ENCODE measurements around the gene NR5A2. TPM values are rescaled to one million over a fixed set of nuclear protein-coding genes. Genes with fewer than 3 reads are reported as not detected.

NR5A2 gene
- total RNA-seq, 1 donor from 2014 or later: not detected

DNA sequence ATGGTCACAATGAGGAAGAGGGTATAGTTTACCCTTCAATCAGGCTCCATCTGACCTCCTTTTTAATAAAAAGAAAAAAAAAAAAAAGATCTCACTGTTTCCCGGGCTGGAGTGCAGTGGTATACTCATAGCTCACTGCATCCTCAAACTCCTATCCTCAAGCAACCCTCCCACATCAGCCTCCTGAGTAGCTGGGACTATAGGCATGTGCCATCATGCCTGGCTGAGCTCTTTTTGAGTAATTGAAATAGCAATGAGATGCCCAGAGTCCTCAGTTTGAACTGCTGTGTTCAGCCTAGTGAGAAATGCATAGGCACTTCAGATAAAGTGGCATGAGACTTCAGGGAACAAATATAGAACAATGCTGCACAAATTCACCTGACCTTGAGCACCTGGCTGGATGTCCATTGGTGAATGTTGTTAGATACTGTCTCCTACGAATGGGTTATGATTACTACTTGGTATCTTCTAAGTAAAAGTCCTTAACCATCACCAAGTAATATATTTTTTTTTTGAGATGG lies 67.6 kb downstream of the NR5A2 start:
- no peaks in the 10 kb centered on the region for H3K4me1 Mint-ChIP-seq
- no peaks in the 10 kb centered on the region for H3K79me2 ChIP-seq (ENCODE audit: low read depth)
- TF ChIP-seq EZH2phosphoT487 (IDR thresholded peaks at IDR 0.05) (no peak), EZH2 (IDR thresholded peaks at IDR 0.05) (no peak)
- TF ChIP-seq, protein P1, sequence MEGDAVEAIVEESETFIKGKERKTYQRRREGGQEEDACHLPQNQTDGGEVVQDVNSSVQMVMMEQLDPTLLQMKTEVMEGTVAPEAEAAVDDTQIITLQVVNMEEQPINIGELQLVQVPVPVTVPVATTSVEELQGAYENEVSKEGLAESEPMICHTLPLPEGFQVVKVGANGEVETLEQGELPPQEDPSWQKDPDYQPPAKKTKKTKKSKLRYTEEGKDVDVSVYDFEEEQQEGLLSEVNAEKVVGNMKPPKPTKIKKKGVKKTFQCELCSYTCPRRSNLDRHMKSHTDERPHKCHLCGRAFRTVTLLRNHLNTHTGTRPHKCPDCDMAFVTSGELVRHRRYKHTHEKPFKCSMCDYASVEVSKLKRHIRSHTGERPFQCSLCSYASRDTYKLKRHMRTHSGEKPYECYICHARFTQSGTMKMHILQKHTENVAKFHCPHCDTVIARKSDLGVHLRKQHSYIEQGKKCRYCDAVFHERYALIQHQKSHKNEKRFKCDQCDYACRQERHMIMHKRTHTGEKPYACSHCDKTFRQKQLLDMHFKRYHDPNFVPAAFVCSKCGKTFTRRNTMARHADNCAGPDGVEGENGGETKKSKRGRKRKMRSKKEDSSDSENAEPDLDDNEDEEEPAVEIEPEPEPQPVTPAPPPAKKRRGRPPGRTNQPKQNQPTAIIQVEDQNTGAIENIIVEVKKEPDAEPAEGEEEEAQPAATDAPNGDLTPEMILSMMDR (IDR thresholded peaks at IDR 0.05): no peak
- no peaks in the 10 kb centered on the region for H3K27me3 ChIP-seq
- H3K36me3 ChIP-seq: no peaks in the 10 kb centered on the region
- DNase-seq (ENCODE audit: low spot score): no peak
- H3K9me3 ChIP-seq (ENCODE audit: low read depth): no peaks in the 10 kb centered on the region
- no peaks in the 10 kb centered on the region for H3K27me3 Mint-ChIP-seq (ENCODE audit: insufficient read depth, low read depth)
- no peaks in the 10 kb centered on the region for H3K9me3 Mint-ChIP-seq
- H3K4me2 ChIP-seq: no peak overlapping the region
- H3F3A ChIP-seq (ENCODE audit: low read depth): no peaks in the 10 kb centered on the region
- H3K27ac Mint-ChIP-seq: no peak overlapping the region
- H2AFZ ChIP-seq (replicated peaks): no peak overlapping the region
- no peak overlapping the region for H3K9ac ChIP-seq
- no peaks in the 10 kb centered on the region for H3K36me3 Mint-ChIP-seq
- H3K4me3 Mint-ChIP-seq: no peak overlapping the region
- no peak overlapping the region for H3K4me3 ChIP-seq
- no peak overlapping the region for H3K27ac ChIP-seq
- H3K4me1 ChIP-seq: no peaks in the 10 kb centered on the region
- H4K20me1 ChIP-seq (ENCODE audit: low read depth): no peaks in the 10 kb centered on the region

DNA sequence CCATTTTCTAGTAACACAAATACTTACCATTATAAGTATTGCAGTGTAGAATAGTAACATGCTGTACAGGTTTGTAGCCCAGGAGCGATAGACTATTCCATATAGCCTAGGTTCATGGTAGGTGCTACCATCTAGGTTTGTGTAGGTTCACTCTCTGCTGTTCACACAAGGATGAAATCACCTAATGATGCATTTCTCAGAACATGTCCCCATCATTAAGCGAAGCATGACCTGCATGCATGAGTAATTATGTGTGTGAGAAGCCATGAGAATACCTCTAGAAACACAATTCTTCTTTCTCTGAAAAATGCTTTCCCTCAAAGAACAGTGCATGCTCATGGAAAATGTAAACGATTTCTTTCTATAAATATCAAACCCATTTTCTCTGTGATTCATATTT lies 69.3 kb downstream of the NR5A2 start:
- no peaks in the 10 kb centered on the region for H3K36me3 Mint-ChIP-seq

GRCh38 chr1:200099040-200099439 lies 71.5 kb downstream of the NR5A2 start:
- DNase-seq (ENCODE audit: low spot score): no peak
- Mint-ChIP-seq H3K9me3 (no peaks in the 10 kb centered on the region), H3K27me3 (ENCODE audit: insufficient read depth, low read depth) (no peaks in the 10 kb centered on the region), H3K36me3 (no peaks in the 10 kb centered on the region), H3K4me3 (no peak overlapping the region), H3K27ac (no peak overlapping the region), H3K4me1 (no peaks in the 10 kb centered on the region)
- TF ChIP-seq EZH2 (IDR thresholded peaks at IDR 0.05) (no peak), EZH2phosphoT487 (IDR thresholded peaks at IDR 0.05) (no peak)
- TF ChIP-seq, protein P1 (IDR thresholded peaks at IDR 0.05): no peak
- no peaks in the 10 kb centered on the region for H3K9me3 ChIP-seq (ENCODE audit: low read depth)
- no peak overlapping the region for H3K9ac ChIP-seq
- H3K4me3 ChIP-seq: no peak overlapping the region
- H3K4me1 ChIP-seq: no peaks in the 10 kb centered on the region
- no peaks in the 10 kb centered on the region for H3K36me3 ChIP-seq
- no peaks in the 10 kb centered on the region for H3K79me2 ChIP-seq (ENCODE audit: low read depth)
- no peaks in the 10 kb centered on the region for H4K20me1 ChIP-seq (ENCODE audit: low read depth)
- no peaks in the 10 kb centered on the region for H3K27me3 ChIP-seq
- no peak overlapping the region for H2AFZ ChIP-seq (replicated peaks)
- no peaks in the 10 kb centered on the region for H3F3A ChIP-seq (ENCODE audit: low read depth)
- no peak overlapping the region for H3K4me2 ChIP-seq
- H3K27ac ChIP-seq: no peak overlapping the region

More for the DNA sequence above, 69.3 kb downstream of the NR5A2 start:
- TF ChIP-seq, protein P1 (IDR thresholded peaks at IDR 0.05): no peak
- TF ChIP-seq EZH2phosphoT487 (IDR thresholded peaks at IDR 0.05) (no peak), EZH2 (IDR thresholded peaks at IDR 0.05) (no peak)
- no peaks in the 10 kb centered on the region for H3F3A ChIP-seq (ENCODE audit: low read depth)
- no peaks in the 10 kb centered on the region for H3K36me3 ChIP-seq
- H3K9ac ChIP-seq: no peak overlapping the region
- Mint-ChIP-seq H3K27ac (no peak overlapping the region), H3K27me3 (ENCODE audit: insufficient read depth, low read depth) (no peaks in the 10 kb centered on the region), H3K4me3 (no peak overlapping the region), H3K9me3 (no peaks in the 10 kb centered on the region), H3K4me1 (no peaks in the 10 kb centered on the region)
- H3K4me1 ChIP-seq: no peaks in the 10 kb centered on the region
- no peak overlapping the region for H3K4me3 ChIP-seq
- H3K79me2 ChIP-seq (ENCODE audit: low read depth): no peaks in the 10 kb centered on the region
- no peaks in the 10 kb centered on the region for H3K9me3 ChIP-seq (ENCODE audit: low read depth)
- no peaks in the 10 kb centered on the region for H4K20me1 ChIP-seq (ENCODE audit: low read depth)
- no peak overlapping the region for H2AFZ ChIP-seq (replicated peaks)
- no peak overlapping the region for H3K27ac ChIP-seq
- no peaks in the 10 kb centered on the region for H3K27me3 ChIP-seq
- no peak overlapping the region for H3K4me2 ChIP-seq
- no peak for DNase-seq (ENCODE audit: low spot score)

All from neural progenitor cell (in vitro differentiated cells).